ENCODE data around the gene VASH1.
"Not testable (repeated sequence)": the region's sequence is repeated elsewhere in the genome, so short reads cannot be mapped to it uniquely, and the experiment has no call there.

The VASH1 gene

GRCh38 chr14:76726551-76726970, 34.7 kb upstream of the VASH1 start:
- Histone ChIP-seq H3K4me3 (ENCODE audit: control insufficient read depth in 1 of 7, extremely low read depth in 1 of 7, insufficient read depth in 4 of 7, low read depth in 2 of 7, low read length in 6 of 7) (no peak overlapping the region), H3K27me3 (replicated peaks in 2 of 5; ENCODE audit: control insufficient read depth in 4 of 5, insufficient read depth in 5 of 5, low read length in 4 of 5) (peaks cover 0 to 2% (median 0%) of the 10 kb centered on the region in 5 experiments), H3K27ac (ENCODE audit: insufficient read depth in 1 of 2, low read depth in 1 of 2, low read length in 2 of 2, poor library complexity in 1 of 2, severe bottlenecking in 2 of 2) (no peak overlapping the region), H3K9me3 (ENCODE audit: control extremely low read depth in 1 of 5, control insufficient read depth in 4 of 5, insufficient read depth in 2 of 5, low read depth in 1 of 5, low read length in 4 of 5) (peaks cover 0 to 1% (median 0%) of the 10 kb centered on the region in 5 experiments), H3K36me3 (ENCODE audit: control insufficient read depth in 4 of 4, insufficient read depth in 4 of 4, low read length in 3 of 4) (no peaks in the 10 kb centered on the region), H3K4me1 (ENCODE audit: control extremely low read depth in 1 of 4, control insufficient read depth in 4 of 4, insufficient read depth in 4 of 4, low read length in 3 of 4) (no peaks in the 10 kb centered on the region)
- WGBS (ENCODE audit: insufficient coverage), result 79% methylated on average over 8 of the region's 11 CpGs
- no peak for DNase-seq
- CTCF ChIA-PET, result interaction anchor here (1.0 to 1.1 kb wide), 2 partner anchors 11 to 56 kb away, joined by 3 read pairs; no protein-coding TSS in a partner anchor
- POLR2A ChIA-PET, result no interaction called here

- peaks cover 0 to 1% (median 0%) of the 10 kb centered on the region in 5 experiments for H3K9me3 ChIP-seq (ENCODE audit: control extremely low read depth in 1 of 5, control insufficient read depth in 4 of 5, insufficient read depth in 2 of 5, low read depth in 1 of 5, low read length in 4 of 5)
- no peak overlapping the region for H3K4me3 ChIP-seq (ENCODE audit: control insufficient read depth in 1 of 7, extremely low read depth in 1 of 7, insufficient read depth in 4 of 7, low read depth in 2 of 7, low read length in 6 of 7)
- 83% methylated on average over 2 of the region's 4 CpGs for WGBS (ENCODE audit: insufficient coverage)
- no peaks in the 10 kb centered on the region for H3K36me3 ChIP-seq (ENCODE audit: control insufficient read depth in 4 of 4, insufficient read depth in 4 of 4, low read length in 3 of 4)
- no peak for DNase-seq
- H3K27me3 ChIP-seq (replicated peaks in 2 of 5; ENCODE audit: control insufficient read depth in 4 of 5, insufficient read depth in 5 of 5, low read length in 4 of 5), result peaks cover 0 to 2% (median 0%) of the 10 kb centered on the region in 5 experiments
- POLR2A ChIA-PET, result no interaction called here
- no peaks in the 10 kb centered on the region for H3K4me1 ChIP-seq (ENCODE audit: control extremely low read depth in 1 of 4, control insufficient read depth in 4 of 4, insufficient read depth in 4 of 4, low read length in 3 of 4)
- H3K27ac ChIP-seq (ENCODE audit: insufficient read depth in 1 of 2, low read depth in 1 of 2, low read length in 2 of 2, poor library complexity in 1 of 2, severe bottlenecking in 2 of 2), result no peak overlapping the region
- CTCF ChIA-PET, result interaction anchor here (1.2 kb wide), 1 partner anchor 17 kb away, joined by 5 read pairs; no protein-coding TSS in a partner anchor
These were observed 33.9 kb upstream of the VASH1 start for GRCh38 chr14:76727384-76727783.

GRCh38 chr14:76727901-76728300, 33.4 kb upstream of the VASH1 start:
- ChIA-PET CTCF (interaction anchor here (0.7 to 1.2 kb wide), 2 partner anchors 17 to 57 kb away, joined by 3 to 5 read pairs; no protein-coding TSS in a partner anchor), POLR2A (no interaction called here)
- DNase-seq, result no peak
- no peaks in the 10 kb centered on the region for H3K36me3 ChIP-seq (ENCODE audit: control insufficient read depth in 4 of 4, insufficient read depth in 4 of 4, low read length in 3 of 4)
- peaks cover 0 to 1% (median 0%) of the 10 kb centered on the region in 5 experiments for H3K9me3 ChIP-seq (ENCODE audit: control extremely low read depth in 1 of 5, control insufficient read depth in 4 of 5, insufficient read depth in 2 of 5, low read depth in 1 of 5, low read length in 4 of 5)
- 86% methylated on average over 1 of the region's 1 CpG for WGBS (ENCODE audit: insufficient coverage)
- H3K27ac ChIP-seq (ENCODE audit: insufficient read depth in 1 of 2, low read depth in 1 of 2, low read length in 2 of 2, poor library complexity in 1 of 2, severe bottlenecking in 2 of 2), result no peak overlapping the region
- H3K27me3 ChIP-seq (replicated peaks in 2 of 5; ENCODE audit: control insufficient read depth in 4 of 5, insufficient read depth in 5 of 5, low read length in 4 of 5), result peaks cover 0 to 2% (median 0%) of the 10 kb centered on the region in 5 experiments
- no peak overlapping the region for H3K4me3 ChIP-seq (ENCODE audit: control insufficient read depth in 1 of 7, extremely low read depth in 1 of 7, insufficient read depth in 4 of 7, low read depth in 2 of 7, low read length in 6 of 7)
- no peaks in the 10 kb centered on the region for H3K4me1 ChIP-seq (ENCODE audit: control extremely low read depth in 1 of 4, control insufficient read depth in 4 of 4, insufficient read depth in 4 of 4, low read length in 3 of 4)

- Histone ChIP-seq H3K27me3 (replicated peaks in 2 of 5; ENCODE audit: control insufficient read depth in 4 of 5, insufficient read depth in 5 of 5, low read length in 4 of 5) (peaks cover 0 to 2% (median 0%) of the 10 kb centered on the region in 5 experiments), H3K27ac (ENCODE audit: insufficient read depth in 1 of 2, low read depth in 1 of 2, low read length in 2 of 2, poor library complexity in 1 of 2, severe bottlenecking in 2 of 2) (no peak overlapping the region), H3K36me3 (ENCODE audit: control insufficient read depth in 4 of 4, insufficient read depth in 4 of 4, low read length in 3 of 4) (no peaks in the 10 kb centered on the region), H3K4me1 (ENCODE audit: control extremely low read depth in 1 of 4, control insufficient read depth in 4 of 4, insufficient read depth in 4 of 4, low read length in 3 of 4) (no peaks in the 10 kb centered on the region), H3K9me3 (ENCODE audit: control extremely low read depth in 1 of 5, control insufficient read depth in 4 of 5, insufficient read depth in 2 of 5, low read depth in 1 of 5, low read length in 4 of 5) (peaks cover 0 to 1% (median 0%) of the 10 kb centered on the region in 5 experiments), H3K4me3 (ENCODE audit: control insufficient read depth in 1 of 7, extremely low read depth in 1 of 7, insufficient read depth in 4 of 7, low read depth in 2 of 7, low read length in 6 of 7) (no peak overlapping the region)
- CTCF ChIA-PET, result interaction anchor here (0.8 to 1.5 kb wide), 2 partner anchors 18 to 55 kb away, joined by 4 to 7 read pairs; no protein-coding TSS in a partner anchor
- 92% methylated on average over 2 of the region's 2 CpGs for WGBS (ENCODE audit: insufficient coverage)
- no peak for DNase-seq
- POLR2A ChIA-PET, result no interaction called here
These were observed 32.0 kb upstream of the VASH1 start for GRCh38 chr14:76729258-76729657.

GRCh38 chr14:76729953-76730505, 31.2 kb upstream of the VASH1 start:
- no peak overlapping the region for H3K4me3 ChIP-seq (ENCODE audit: control insufficient read depth in 1 of 7, extremely low read depth in 1 of 7, insufficient read depth in 4 of 7, low read depth in 2 of 7, low read length in 6 of 7)
- ChIA-PET CTCF (interaction anchor here (0.8 to 1.5 kb wide), 2 partner anchors 19 to 54 kb away, joined by 4 to 7 read pairs; no protein-coding TSS in a partner anchor), POLR2A (no interaction called here)
- H3K27ac ChIP-seq (ENCODE audit: insufficient read depth in 1 of 2, low read depth in 1 of 2, low read length in 2 of 2, poor library complexity in 1 of 2, severe bottlenecking in 2 of 2), result no peak overlapping the region
- H3K4me1 ChIP-seq (ENCODE audit: control extremely low read depth in 1 of 4, control insufficient read depth in 4 of 4, insufficient read depth in 4 of 4, low read length in 3 of 4), result no peaks in the 10 kb centered on the region
- H3K36me3 ChIP-seq (ENCODE audit: control insufficient read depth in 4 of 4, insufficient read depth in 4 of 4, low read length in 3 of 4), result no peaks in the 10 kb centered on the region
- no peaks in the 10 kb centered on the region for H3K27me3 ChIP-seq (replicated peaks in 2 of 5; ENCODE audit: control insufficient read depth in 4 of 5, insufficient read depth in 5 of 5, low read length in 4 of 5)
- H3K9me3 ChIP-seq (ENCODE audit: control extremely low read depth in 1 of 5, control insufficient read depth in 4 of 5, insufficient read depth in 2 of 5, low read depth in 1 of 5, low read length in 4 of 5), result peaks cover 0 to 1% (median 0%) of the 10 kb centered on the region in 5 experiments
- DNase-seq, result no peak
- WGBS (ENCODE audit: insufficient coverage), result 33% methylated on average over 1 of the region's 1 CpG

- CTCF ChIA-PET; POLR2A ChIA-PET; H3K4me1 ChIP-seq (ENCODE audit: control extremely low read depth in 1 of 4, control insufficient read depth in 4 of 4, insufficient read depth in 4 of 4, low read length in 3 of 4); DNase-seq; H3K27me3 ChIP-seq (replicated peaks in 2 of 5; ENCODE audit: control insufficient read depth in 4 of 5, insufficient read depth in 5 of 5, low read length in 4 of 5); H3K27ac ChIP-seq (ENCODE audit: insufficient read depth in 1 of 2, low read depth in 1 of 2, low read length in 2 of 2, poor library complexity in 1 of 2, severe bottlenecking in 2 of 2); H3K36me3 ChIP-seq (ENCODE audit: control insufficient read depth in 4 of 4, insufficient read depth in 4 of 4, low read length in 3 of 4); H3K9me3 ChIP-seq (ENCODE audit: control extremely low read depth in 1 of 5, control insufficient read depth in 4 of 5, insufficient read depth in 2 of 5, low read depth in 1 of 5, low read length in 4 of 5); H3K4me3 ChIP-seq (ENCODE audit: control insufficient read depth in 1 of 7, extremely low read depth in 1 of 7, insufficient read depth in 4 of 7, low read depth in 2 of 7, low read length in 6 of 7): not testable (repeated sequence)
- 85% methylated on average over 8 of the region's 31 CpGs for whole genome bisulfite sequencing (ENCODE audit: insufficient coverage)
These were observed 26.8 kb upstream of the VASH1 start for GRCh38 chr14:76734501-76734900.

GRCh38 chr14:76736514-76736913, 24.8 kb upstream of the VASH1 start:
- POLR2A ChIA-PET, result no interaction called here
- Histone ChIP-seq H3K36me3 (ENCODE audit: control insufficient read depth in 4 of 4, insufficient read depth in 4 of 4, low read length in 3 of 4) (no peaks in the 10 kb centered on the region), H3K27me3 (replicated peaks in 2 of 5; ENCODE audit: control insufficient read depth in 4 of 5, insufficient read depth in 5 of 5, low read length in 4 of 5) (no peaks in the 10 kb centered on the region), H3K27ac (ENCODE audit: insufficient read depth in 1 of 2, low read depth in 1 of 2, low read length in 2 of 2, poor library complexity in 1 of 2, severe bottlenecking in 2 of 2) (no peak overlapping the region), H3K9me3 (ENCODE audit: control extremely low read depth in 1 of 5, control insufficient read depth in 4 of 5, insufficient read depth in 2 of 5, low read depth in 1 of 5, low read length in 4 of 5) (peaks cover 0 to 11% (median 0%) of the 10 kb centered on the region in 5 experiments), H3K4me3 (ENCODE audit: control insufficient read depth in 1 of 7, extremely low read depth in 1 of 7, insufficient read depth in 4 of 7, low read depth in 2 of 7, low read length in 6 of 7) (no peak overlapping the region), H3K4me1 (ENCODE audit: control extremely low read depth in 1 of 4, control insufficient read depth in 4 of 4, insufficient read depth in 4 of 4, low read length in 3 of 4) (no peaks in the 10 kb centered on the region)
- CTCF ChIA-PET, result no interaction called here
- DNase-seq, result no peak

Data from common myeloid progenitor, CD34-positive (primary cell).